Fibroblast of lung (primary cell): ENCODE results near the gene STARD13.

Experiments used
- CTCF ChIP-seq, 2 donors: IDR thresholded peaks in 1 of 2; conservative IDR thresholded peaks in 1 of 2; 1 replicate in 1 of 2; 2 replicates in 1 of 2; pipeline ENCODE4 v1.5.1; 2011 to 2012; ENCODE audit warnings: low read length in 2 of 2, control low read depth in 1 of 2, inconsistent platforms in 1 of 2, low read depth in 1 of 2, mild to moderate bottlenecking in 1 of 2
- EZH2 ChIP-seq: IDR thresholded peaks from 2 replicates; pipeline ENCODE4 v1.5.1; 2012; ENCODE audit warnings: low read length, control low read depth, mild to moderate bottlenecking; ENCODE audit errors: missing control alignments

GRCh38 chr13:33259296-33259695 is 26.3 kb downstream of the STARD13 start:
- no peak for TF ChIP-seq CTCF (conservative IDR thresholded peaks at IDR 0.05 in 1 of 2, IDR thresholded peaks at IDR 0.05 in 1 of 2; ENCODE audit: low read depth in 1 of 2, low read length in 2 of 2)
- no peak for TF ChIP-seq EZH2
